ENCODE data around the gene ZMAT5. TPM values are rescaled to one million over a fixed set of nuclear protein-coding genes. Genes with fewer than 3 reads are reported as not detected.

ZMAT5 gene
- total RNA-seq, 1 donor from 2014 or later, result 26.0 TPM

DNA sequence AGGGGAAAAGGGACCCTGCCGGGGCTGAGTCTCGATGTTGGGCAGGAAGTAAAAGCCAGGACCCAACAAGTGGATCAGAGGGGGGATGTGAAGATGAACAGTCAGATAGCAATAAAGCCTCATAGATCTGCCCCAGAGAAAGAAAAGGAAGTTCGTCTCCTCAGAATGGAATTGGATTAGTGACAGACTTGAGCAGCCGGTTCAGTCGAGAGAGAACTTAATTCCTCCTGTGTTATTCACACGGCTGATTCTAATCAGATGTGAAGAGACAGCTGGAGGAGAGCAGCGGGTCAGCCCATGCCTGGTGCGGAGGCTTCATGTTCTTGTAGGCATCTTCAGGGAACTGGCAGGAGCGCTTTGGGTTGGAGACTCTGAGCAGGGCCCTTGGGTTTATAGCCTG, 76.3 kb downstream of the ZMAT5 start:
- Mint-ChIP-seq H3K27ac (no peak overlapping the region), H3K27me3 (ENCODE audit: low read depth) (no peaks in the 10 kb centered on the region), H3K36me3 (ENCODE audit: low read depth) (peaks cover 25% of the 10 kb centered on the region), H3K4me1 (ENCODE audit: low read depth) (peaks cover 2% of the 10 kb centered on the region), H3K9me3 (no peaks in the 10 kb centered on the region), H3K4me3 (ENCODE audit: low read depth) (no peak overlapping the region)
- intact Hi-C loops (cut with micrococcal nuclease), result no loop called here
- DNase-seq (ENCODE audit: low spot score), result no peak

- Mint-ChIP-seq H3K4me3 (ENCODE audit: low read depth) (no peak overlapping the region), H3K36me3 (ENCODE audit: low read depth) (peaks cover 23% of the 10 kb centered on the region), H3K9me3 (no peaks in the 10 kb centered on the region), H3K4me1 (ENCODE audit: low read depth) (peaks cover 2% of the 10 kb centered on the region), H3K27me3 (ENCODE audit: low read depth) (no peaks in the 10 kb centered on the region), H3K27ac (peak overlapping the region; percentile 32)
- intact Hi-C loops (cut with micrococcal nuclease), result no loop called here
- DNase-seq (ENCODE audit: low spot score), result no peak
These were observed 77.0 kb downstream of the ZMAT5 start for GRCh38 chr22:29689880-29690213.

- Mint-ChIP-seq H3K9me3 (no peaks in the 10 kb centered on the region), H3K27ac (peak overlapping the region; percentile 32), H3K4me3 (ENCODE audit: low read depth) (no peak overlapping the region), H3K27me3 (ENCODE audit: low read depth) (no peaks in the 10 kb centered on the region), H3K36me3 (ENCODE audit: low read depth) (peaks cover 19% of the 10 kb centered on the region), H3K4me1 (ENCODE audit: low read depth) (peaks cover 2% of the 10 kb centered on the region)
- intact Hi-C loops (cut with micrococcal nuclease), result no loop called here
- no peak for DNase-seq (ENCODE audit: low spot score)
These were observed 77.5 kb downstream of the ZMAT5 start for GRCh38 chr22:29689206-29689879.

DNA sequence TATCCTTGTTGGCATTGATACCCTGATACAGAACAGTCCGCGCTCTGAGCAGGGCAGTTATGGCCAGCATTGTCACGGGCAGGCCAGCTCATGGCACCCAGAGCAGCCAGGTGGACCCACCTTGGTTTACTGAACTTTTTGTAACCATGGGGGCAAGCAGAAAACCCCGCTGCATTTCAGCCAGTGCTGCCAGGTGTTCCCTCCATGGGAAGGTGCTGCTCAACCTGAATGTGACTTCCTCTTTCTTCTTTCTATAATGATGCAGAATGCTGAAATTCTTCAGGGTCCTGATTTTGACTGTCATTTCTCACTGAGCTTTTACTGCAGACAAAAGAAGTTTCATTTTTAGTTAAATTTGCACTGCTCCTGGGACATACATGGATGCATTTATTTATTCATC, 82.6 kb downstream of the ZMAT5 start:
- H3K4me3 Mint-ChIP-seq (ENCODE audit: low read depth), result no peak overlapping the region
- no peaks in the 10 kb centered on the region for H3K4me1 Mint-ChIP-seq (ENCODE audit: low read depth)
- intact Hi-C loops (cut with micrococcal nuclease), result no loop called here

GRCh38 chr22:29683536-29683935, 83.3 kb downstream of the ZMAT5 start:
- Mint-ChIP-seq H3K36me3 (ENCODE audit: low read depth) (peaks cover 30% of the 10 kb centered on the region), H3K27me3 (ENCODE audit: low read depth) (no peaks in the 10 kb centered on the region), H3K27ac (no peak overlapping the region), H3K4me1 (ENCODE audit: low read depth) (no peaks in the 10 kb centered on the region), H3K4me3 (ENCODE audit: low read depth) (no peak overlapping the region), H3K9me3 (no peaks in the 10 kb centered on the region)
- intact Hi-C loops (cut with micrococcal nuclease), result no loop called here
- no peak for DNase-seq (ENCODE audit: low spot score)

More for the DNA sequence above, 82.6 kb downstream of the ZMAT5 start:
- DNase-seq (ENCODE audit: low spot score), result no peak
- Mint-ChIP-seq H3K9me3 (no peaks in the 10 kb centered on the region), H3K36me3 (ENCODE audit: low read depth) (peaks cover 30% of the 10 kb centered on the region), H3K27ac (no peak overlapping the region), H3K27me3 (ENCODE audit: low read depth) (no peaks in the 10 kb centered on the region)

Other genes starting within 250 kb of the ZMAT5 start
- gene THOC5, start 213.2 kb downstream of the ZMAT5 start, total RNA-seq, result 50.5 and 52.7 TPM in 2 replicates
- 54.9 and 56.6 TPM in 2 replicates for gene NIPSNAP1, start 185.9 kb downstream of the ZMAT5 start, total RNA-seq
- 57.1 and 57.7 TPM in 2 replicates for gene NF2, start 163.4 kb downstream of the ZMAT5 start, total RNA-seq
- gene CABP7, start 47.0 kb downstream of the ZMAT5 start, total RNA-seq, result 0.05 TPM in 1 of 2 replicates, not detected in the other
- gene UQCR10, start 362 bp upstream of the ZMAT5 start, total RNA-seq, result 87.7 and 92.4 TPM in 2 replicates
- gene ASCC2, start 71.3 kb upstream of the ZMAT5 start, total RNA-seq, result 69.8 and 74.9 TPM in 2 replicates
- 22.1 and 24.7 TPM in 2 replicates for gene MTMR3, start 116.2 kb upstream of the ZMAT5 start, total RNA-seq